GM23338 (cell line): ENCODE results near the gene SLC19A1. TPM values are rescaled to one million over a fixed set of nuclear protein-coding genes. Genes with fewer than 3 reads are reported as not detected.

ENCODE experiments used
- ATAC-seq: fragments of 200-7000 bp; cut with Tn5 transposase; 3 replicates; pipeline ENCODE4 v1.9.1; 2020
- DNase-seq: peaks from one replicate; pipeline ENCODE4 v3.0.0-alpha.2; 2015; ENCODE audit warnings: low spot score
- H2AFZ ChIP-seq: fragments of 200-600 bp; sonication (generic); 2 replicates; pipeline ENCODE4 v1.8.0; 2016; ENCODE audit warnings: antibody characterized with exemption, mild to moderate bottlenecking, moderate library complexity
- H3F3A ChIP-seq: fragments of 200-600 bp; sonication (generic); replicated peaks from 2 replicates; pipeline ENCODE4 v1.8.0; 2017; ENCODE audit warnings: antibody characterized with exemption, mixed run types, low read depth
- H3K27ac ChIP-seq: fragments of 200-600 bp; sonication (generic); 2 replicates; pipeline ENCODE4 v1.6.1; 2016; ENCODE audit warnings: low read depth
- H3K27me3 ChIP-seq: fragments of 200-600 bp; sonication (generic); 2 replicates; pipeline ENCODE4 v1.8.0; 2016; ENCODE audit warnings: mild to moderate bottlenecking, mixed run types, moderate library complexity; ENCODE audit not compliant: insufficient read depth
- H3K36me3 ChIP-seq: fragments of 200-600 bp; sonication (generic); 2 replicates; pipeline ENCODE4 v1.8.0; 2016; ENCODE audit warnings: mild to moderate bottlenecking; ENCODE audit not compliant: insufficient read depth
- H3K4me1 ChIP-seq: fragments of 200-600 bp; sonication (generic); 2 replicates; pipeline ENCODE4 v1.8.0; 2016; ENCODE audit warnings: mild to moderate bottlenecking, moderate library complexity; ENCODE audit not compliant: insufficient read depth
- H3K4me2 ChIP-seq: fragments of 200-600 bp; sonication (generic); 2 replicates; pipeline ENCODE4 v1.7.1; 2017; ENCODE audit warnings: mixed run types
- H3K4me3 ChIP-seq: fragments of 200-600 bp; sonication (generic); 2 replicates; pipeline ENCODE4 v1.6.1; 2016; ENCODE audit warnings: mixed run types
- H3K79me2 ChIP-seq: fragments of 200-600 bp; sonication (generic); replicated peaks from 2 replicates; pipeline ENCODE4 v1.8.0; 2017; ENCODE audit warnings: mild to moderate bottlenecking; ENCODE audit not compliant: insufficient read depth
- H3K9me2 ChIP-seq: fragments of 200-600 bp; sonication (generic); 2 replicates; pipeline ENCODE4 v1.8.0; 2017; ENCODE audit not compliant: insufficient read depth
- H4K20me1 ChIP-seq: fragments of 200-600 bp; sonication (generic); replicated peaks from 2 replicates; pipeline ENCODE4 v1.8.0; 2017; ENCODE audit warnings: mild to moderate bottlenecking; ENCODE audit not compliant: insufficient read depth
- H3K27ac Mint-ChIP-seq: 2 replicates; pipeline ENCODE4 v1.8.0; 2020; ENCODE audit warnings: inconsistent platforms, mild to moderate bottlenecking, moderate library complexity, mixed read lengths
- H3K27me3 Mint-ChIP-seq: 3 replicates; pipeline ENCODE4 v1.8.0; 2022; ENCODE audit warnings: low read depth, mild to moderate bottlenecking, moderate library complexity, mixed read lengths, inconsistent platforms; ENCODE audit not compliant: insufficient read depth, poor library complexity
- H3K36me3 Mint-ChIP-seq: 3 replicates; pipeline ENCODE4 v1.8.0; 2021; ENCODE audit warnings: low read depth, mild to moderate bottlenecking, inconsistent platforms, moderate library complexity, mixed read lengths
- H3K4me1 Mint-ChIP-seq: 3 replicates; pipeline ENCODE4 v1.8.0; 2020; ENCODE audit warnings: mild to moderate bottlenecking, inconsistent platforms, mixed read lengths
- H3K4me3 Mint-ChIP-seq: 3 replicates; pipeline ENCODE4 v1.8.0; 2021; ENCODE audit warnings: moderate library complexity, mild to moderate bottlenecking, inconsistent platforms, mixed read lengths
- H3K9me3 Mint-ChIP-seq: 3 replicates; pipeline ENCODE4 v1.8.0; 2020; ENCODE audit warnings: moderate library complexity, mild to moderate bottlenecking, inconsistent platforms, mixed read lengths
- CREB1 ChIP-seq: fragments of 250-450 bp; sonication (Bioruptor Pico); IDR thresholded peaks from 2 replicates; pipeline ENCODE4 v1.5.0; 2020; ENCODE audit warnings: low read depth, mild to moderate bottlenecking, moderate library complexity
- ETS1 ChIP-seq: IDR thresholded peaks from 2 replicates; pipeline ENCODE4 v1.6.1; 2016; ENCODE audit warnings: antibody characterized with exemption
- EZH2 ChIP-seq: fragments of 200-600 bp; sonication (generic); IDR thresholded peaks from one replicate; pipeline ENCODE4 v1.8.0; 2017; ENCODE audit warnings: antibody characterized with exemption, mild to moderate bottlenecking, low read depth; ENCODE audit not compliant: unreplicated experiment
- EZH2phosphoT487 ChIP-seq: fragments of 200-600 bp; sonication (generic); IDR thresholded peaks from one replicate; pipeline ENCODE4 v1.8.1; 2018; ENCODE audit warnings: antibody characterized with exemption; ENCODE audit not compliant: unreplicated experiment
- JUNB ChIP-seq: IDR thresholded peaks from one replicate; pipeline ENCODE4 v1.6.1; 2016; ENCODE audit warnings: antibody characterized with exemption; ENCODE audit not compliant: unreplicated experiment
- NANOG ChIP-seq: IDR thresholded peaks from 2 replicates; pipeline ENCODE4 v1.6.1; 2016; ENCODE audit warnings: antibody characterized with exemption, borderline replicate concordance
- POLR2AphosphoS5 ChIP-seq: IDR thresholded peaks from 2 replicates; pipeline ENCODE4 v1.6.1; 2016; ENCODE audit warnings: antibody characterized with exemption, low read depth
- STAT1 ChIP-seq: IDR thresholded peaks from one replicate; pipeline ENCODE4 v1.6.1; 2016; ENCODE audit warnings: antibody characterized with exemption; ENCODE audit not compliant: unreplicated experiment
- ZNF114 ChIP-seq: fragments of 250-450 bp; sonication (Bioruptor Pico); IDR thresholded peaks from 2 replicates; pipeline ENCODE4 v1.5.0; 2020; ENCODE audit warnings: mild to moderate bottlenecking, moderate library complexity
- ZNF331 ChIP-seq: fragments of 250-450 bp; sonication (Bioruptor Pico); IDR thresholded peaks from 2 replicates; pipeline ENCODE4 v1.5.0; 2020; ENCODE audit warnings: low read depth, mild to moderate bottlenecking, moderate library complexity
- ZNF462 ChIP-seq: fragments of 250-450 bp; sonication (Bioruptor Pico); IDR thresholded peaks from 2 replicates; pipeline ENCODE4 v1.5.0; 2020; ENCODE audit warnings: mild to moderate bottlenecking, moderate library complexity
- polyA plus RNA-seq: library from polyadenylated mRNA; unstranded; fragments of >200 nt; fragmentation: Nextera tagmentation; extraction: Ambion mirVana; gene quantifications from 2 replicates; pipeline ENCODE4 v1.2.1, GENCODE V29; 2016
- total RNA-seq: library from RNA; depleted of rRNA; stranded (reverse); fragments of >200 nt; shearing (Covaris generic); gene quantifications from 2 replicates; pipeline ENCODE4 v1.2.3, GENCODE V29; 2014
- TF ChIP-seq, protein P1 (sequence below), 2 experiments: fragments of 200-600 bp in 1 of 2; sonication (generic) in 1 of 2; conservative IDR thresholded peaks; 2 replicates each; pipeline versions ENCODE4 v1.5.1 to v1.6.1; 2016 to 2017; ENCODE audit warnings: antibody characterized with exemption in 2 of 2, low read depth in 2 of 2, mild to moderate bottlenecking in 2 of 2, moderate library complexity in 1 of 2
- TF ChIP-seq, protein P2 (sequence below): IDR thresholded peaks from one replicate; pipeline ENCODE4 v1.6.1; 2018; ENCODE audit warnings: antibody characterized with exemption; ENCODE audit not compliant: unreplicated experiment

The SLC19A1 gene
- total and polyA plus RNA-seq, 2 experiments from 2014 or later = 31.2 to 33.0 TPM

GRCh38 chr21:45449658-45450422, 92.4 kb downstream of the SLC19A1 start:
- Histone ChIP-seq H3K9me2 (peaks cover 7% of the 10 kb centered on the region; the same call in 1 of the 2 replicates), H3K4me2 (no peak overlapping the region), H3K4me1 (no peaks in the 10 kb centered on the region), H3K27me3 (no peaks in the 10 kb centered on the region), H3K36me3 (0 out of 2 replicates have a peak, but pooled peaks cover 4% of the 10 kb centered on the region), H3K79me2 (peaks cover 84% of the 10 kb centered on the region), H3F3A (peaks cover 16% of the 10 kb centered on the region), H3K27ac (peak overlapping the region; percentile 32; the same call in 1 of the 2 replicates), H4K20me1 (peaks cover 41% of the 10 kb centered on the region), H3K4me3 (no peak overlapping the region), H2AFZ (no peak overlapping the region)
- H3K9me3 Mint-ChIP-seq = peaks cover 3% of the 10 kb centered on the region; the same call in 2 of the 3 replicates
- H3K27ac Mint-ChIP-seq = peak overlapping the region; percentile 56; the same call in 1 of the 2 replicates
- H3K4me1 Mint-ChIP-seq = peaks cover 7% of the 10 kb centered on the region; the same call in 2 of the 3 replicates
- H3K36me3 Mint-ChIP-seq = peaks cover 44% of the 10 kb centered on the region
- DNase-seq = no peak
- ATAC-seq = no peak
- TF ChIP-seq POLR2AphosphoS5 = no peak
- no peak for TF ChIP-seq CREB1 (CRISPR knock-in tag)
- no peak for TF ChIP-seq ZNF114
- no peak for TF ChIP-seq NANOG
- TF ChIP-seq STAT1 = no peak
- TF ChIP-seq EZH2 = no peak
- no peak for TF ChIP-seq ZNF462 (CRISPR knock-in tag)
- no peak for TF ChIP-seq JUNB
- TF ChIP-seq, protein P1, sequence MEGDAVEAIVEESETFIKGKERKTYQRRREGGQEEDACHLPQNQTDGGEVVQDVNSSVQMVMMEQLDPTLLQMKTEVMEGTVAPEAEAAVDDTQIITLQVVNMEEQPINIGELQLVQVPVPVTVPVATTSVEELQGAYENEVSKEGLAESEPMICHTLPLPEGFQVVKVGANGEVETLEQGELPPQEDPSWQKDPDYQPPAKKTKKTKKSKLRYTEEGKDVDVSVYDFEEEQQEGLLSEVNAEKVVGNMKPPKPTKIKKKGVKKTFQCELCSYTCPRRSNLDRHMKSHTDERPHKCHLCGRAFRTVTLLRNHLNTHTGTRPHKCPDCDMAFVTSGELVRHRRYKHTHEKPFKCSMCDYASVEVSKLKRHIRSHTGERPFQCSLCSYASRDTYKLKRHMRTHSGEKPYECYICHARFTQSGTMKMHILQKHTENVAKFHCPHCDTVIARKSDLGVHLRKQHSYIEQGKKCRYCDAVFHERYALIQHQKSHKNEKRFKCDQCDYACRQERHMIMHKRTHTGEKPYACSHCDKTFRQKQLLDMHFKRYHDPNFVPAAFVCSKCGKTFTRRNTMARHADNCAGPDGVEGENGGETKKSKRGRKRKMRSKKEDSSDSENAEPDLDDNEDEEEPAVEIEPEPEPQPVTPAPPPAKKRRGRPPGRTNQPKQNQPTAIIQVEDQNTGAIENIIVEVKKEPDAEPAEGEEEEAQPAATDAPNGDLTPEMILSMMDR (conservative IDR thresholded peaks at IDR 0.05; ENCODE audit: low read depth in 2 of 2) = no peak
- TF ChIP-seq ETS1 = no peak
- TF ChIP-seq, protein P2, sequence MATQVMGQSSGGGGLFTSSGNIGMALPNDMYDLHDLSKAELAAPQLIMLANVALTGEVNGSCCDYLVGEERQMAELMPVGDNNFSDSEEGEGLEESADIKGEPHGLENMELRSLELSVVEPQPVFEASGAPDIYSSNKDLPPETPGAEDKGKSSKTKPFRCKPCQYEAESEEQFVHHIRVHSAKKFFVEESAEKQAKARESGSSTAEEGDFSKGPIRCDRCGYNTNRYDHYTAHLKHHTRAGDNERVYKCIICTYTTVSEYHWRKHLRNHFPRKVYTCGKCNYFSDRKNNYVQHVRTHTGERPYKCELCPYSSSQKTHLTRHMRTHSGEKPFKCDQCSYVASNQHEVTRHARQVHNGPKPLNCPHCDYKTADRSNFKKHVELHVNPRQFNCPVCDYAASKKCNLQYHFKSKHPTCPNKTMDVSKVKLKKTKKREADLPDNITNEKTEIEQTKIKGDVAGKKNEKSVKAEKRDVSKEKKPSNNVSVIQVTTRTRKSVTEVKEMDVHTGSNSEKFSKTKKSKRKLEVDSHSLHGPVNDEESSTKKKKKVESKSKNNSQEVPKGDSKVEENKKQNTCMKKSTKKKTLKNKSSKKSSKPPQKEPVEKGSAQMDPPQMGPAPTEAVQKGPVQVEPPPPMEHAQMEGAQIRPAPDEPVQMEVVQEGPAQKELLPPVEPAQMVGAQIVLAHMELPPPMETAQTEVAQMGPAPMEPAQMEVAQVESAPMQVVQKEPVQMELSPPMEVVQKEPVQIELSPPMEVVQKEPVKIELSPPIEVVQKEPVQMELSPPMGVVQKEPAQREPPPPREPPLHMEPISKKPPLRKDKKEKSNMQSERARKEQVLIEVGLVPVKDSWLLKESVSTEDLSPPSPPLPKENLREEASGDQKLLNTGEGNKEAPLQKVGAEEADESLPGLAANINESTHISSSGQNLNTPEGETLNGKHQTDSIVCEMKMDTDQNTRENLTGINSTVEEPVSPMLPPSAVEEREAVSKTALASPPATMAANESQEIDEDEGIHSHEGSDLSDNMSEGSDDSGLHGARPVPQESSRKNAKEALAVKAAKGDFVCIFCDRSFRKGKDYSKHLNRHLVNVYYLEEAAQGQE = no peak
- TF ChIP-seq EZH2phosphoT487 = no peak
- TF ChIP-seq ZNF331 (CRISPR knock-in tag) = no peak
- peaks cover 10% of the 10 kb centered on the region for H3K27me3 Mint-ChIP-seq
- H3K4me3 Mint-ChIP-seq = no peak overlapping the region
